GM12878 (cell line): ENCODE results near the gene TAF4. TPM values are rescaled to one million over a fixed set of nuclear protein-coding genes. Genes with fewer than 3 reads are reported as not detected.

Experiments used
- ATAC-seq: fragments of 200-7000 bp; cut with Tn5 transposase; 3 replicates; pipeline ENCODE4 v1.9.1; 2020; ENCODE audit warnings: mild to moderate bottlenecking, moderate library complexity
- BruUV-seq: library from RNA; stranded (reverse); fragments of 400-500 nt; replicated peaks from 2 replicates; lab custom pipeline; 2021; lab: Mats Ljungman, UMichigan
- CTCF ChIA-PET: fragments of 300-600 bp; sonication (Branson Sonifier 250); formaldehyde crosslinking; extraction: SDS; loops from one replicate; lab custom pipeline; 2021; ENCODE audit warnings: inconsistent platforms; lab: Yijun Ruan, JAX
- POLR2A ChIA-PET: fragments of 350-600 bp; formaldehyde crosslinking; extraction: SDS; loops from one replicate; lab custom pipeline; 2021; ENCODE audit warnings: inconsistent platforms; lab: Charles Lee
- RAD21 ChIA-PET: fragments of 300-600 bp; sonication (Branson Sonifier 250); formaldehyde crosslinking; loops from one replicate; lab custom pipeline; 2023; ENCODE audit warnings: antibody characterized with exemption; ENCODE audit not compliant: unreplicated experiment; lab: Charles Lee
- SMC1A ChIA-PET: fragments of 300-600 bp; sonication (Branson Sonifier 250); formaldehyde crosslinking; loops from one replicate; lab custom pipeline; 2023; ENCODE audit not compliant: unreplicated experiment, uncharacterized antibody; lab: Charles Lee
- DNase-seq: peaks from one replicate; pipeline ENCODE4 v3.0.0-alpha.2; 2011; ENCODE audit warnings: low read depth, low spot score
- FAIRE-seq: peaks from 3 replicates; lab custom pipeline; 2011; peaks lifted over from hg19 to GRCh38; lab: Jason Lieb, UNC
- H2AFZ ChIP-seq: 2 replicates; pipeline ENCODE4 v1.6.0; 2011; ENCODE audit warnings: low read depth, low read length, control low read depth; ENCODE audit not compliant: control insufficient read depth
- H3K27ac ChIP-seq: 2 replicates; pipeline ENCODE4 v1.5.1; 2011; ENCODE audit warnings: control low read depth; ENCODE audit not compliant: control insufficient read depth, insufficient read depth
- H3K27me3 ChIP-seq, 2 experiments: replicated peaks in 1 of 2; 2 replicates each; pipeline versions ENCODE4 v1.6.0 to v1.6.1; 2011; ENCODE audit warnings: low read length in 1 of 2; ENCODE audit not compliant: control insufficient read depth in 2 of 2, insufficient read depth in 2 of 2
- H3K36me3 ChIP-seq, 2 experiments: 2 replicates each; pipeline ENCODE4 v1.5.1; 2011; ENCODE audit warnings: low read length in 1 of 2; ENCODE audit not compliant: control insufficient read depth in 2 of 2, insufficient read depth in 2 of 2
- H3K4me1 ChIP-seq: 2 replicates; pipeline ENCODE4 v1.6.1; 2011; ENCODE audit warnings: mild to moderate bottlenecking, low read length, moderate library complexity, mixed read lengths; ENCODE audit not compliant: control insufficient read depth, insufficient read depth
- H3K4me2 ChIP-seq: 2 replicates; pipeline ENCODE4 v1.6.0; 2011; ENCODE audit warnings: control low read depth; ENCODE audit not compliant: control insufficient read depth, insufficient read depth
- H3K4me3 ChIP-seq: fragments of 200-600 bp; sonication (generic); 2 replicates; pipeline ENCODE4 v1.5.1; 2016
- H3K79me2 ChIP-seq: 2 replicates; pipeline ENCODE4 v1.6.0; 2011; ENCODE audit warnings: low read length; ENCODE audit not compliant: control insufficient read depth, insufficient read depth
- H3K9ac ChIP-seq: 2 replicates; pipeline ENCODE4 v1.8.0; 2011; ENCODE audit warnings: low read length, control low read depth, mixed read lengths; ENCODE audit not compliant: control insufficient read depth, insufficient read depth
- H3K9me3 ChIP-seq: replicated peaks from 3 replicates; pipeline ENCODE4 v1.5.1; 2011; ENCODE audit warnings: mild to moderate bottlenecking, low read length; ENCODE audit not compliant: control insufficient read depth, insufficient read depth
- H4K20me1 ChIP-seq: 2 replicates; pipeline ENCODE4 v1.6.0; 2011; ENCODE audit not compliant: control insufficient read depth, insufficient read depth
- ASH2L ChIP-seq: fragments of 300-600, 200-600 bp; sonication (generic); IDR thresholded peaks from 2 replicates; pipeline ENCODE4 v1.6.1; 2017; ENCODE audit warnings: low read depth, mild to moderate bottlenecking, borderline replicate concordance
- ATF7 ChIP-seq: fragments of 450-650 bp; IDR thresholded peaks from 2 replicates; pipeline ENCODE4 v1.6.1; 2016; ENCODE audit warnings: low read depth, mild to moderate bottlenecking
- BCL11A ChIP-seq: IDR thresholded peaks from 2 replicates; pipeline ENCODE4 v1.6.1; 2011; ENCODE audit warnings: low read depth, low read length
- CBX5 ChIP-seq: sonication (generic); IDR thresholded peaks from 2 replicates; pipeline ENCODE4 v1.6.1; 2016; ENCODE audit warnings: low read depth, moderate library complexity, mild to moderate bottlenecking, inconsistent platforms
- CHD1 ChIP-seq: IDR thresholded peaks from 2 replicates; pipeline ENCODE4 v1.6.1; 2012; ENCODE audit warnings: low read depth, low read length, improper control_type of control experiment
- FOS ChIP-seq: IDR thresholded peaks from 3 replicates; pipeline ENCODE4 v1.6.1; 2011; ENCODE audit warnings: borderline replicate concordance; ENCODE audit not compliant: insufficient read length; ENCODE audit errors: extremely low read depth
- JUND ChIP-seq: IDR thresholded peaks from 2 replicates; pipeline ENCODE4 v1.6.1; 2012; ENCODE audit warnings: low read depth, mild to moderate bottlenecking, low read length, improper control_type of control experiment, moderate library complexity
- KLF5 ChIP-seq: fragments of 450-650 bp; IDR thresholded peaks from 2 replicates; pipeline ENCODE4 v1.6.1; 2014; ENCODE audit warnings: mild to moderate bottlenecking; ENCODE audit not compliant: partially characterized antibody
- MEF2B ChIP-seq: fragments of 450-650 bp; IDR thresholded peaks from 2 replicates; pipeline ENCODE4 v1.6.1; 2018; ENCODE audit warnings: mild to moderate bottlenecking, moderate library complexity; ENCODE audit not compliant: partially characterized antibody, poor library complexity, severe bottlenecking
- MLLT1 ChIP-seq: fragments of 450-650 bp; IDR thresholded peaks from 2 replicates; pipeline ENCODE4 v1.6.1; 2016; ENCODE audit warnings: mild to moderate bottlenecking
- NFYA ChIP-seq: IDR thresholded peaks from 2 replicates; pipeline ENCODE4 v1.6.1; 2011; ENCODE audit warnings: low read depth, mild to moderate bottlenecking, low read length, improper control_type of control experiment, borderline replicate concordance
- NR2F1 ChIP-seq: fragments of 450-650 bp; conservative IDR thresholded peaks from 2 replicates; pipeline ENCODE4 v1.6.1; 2017; ENCODE audit warnings: mild to moderate bottlenecking
- RAD21 ChIP-seq: IDR thresholded peaks from 2 replicates; pipeline ENCODE4 v1.6.1; 2011; ENCODE audit warnings: mild to moderate bottlenecking, low read depth, low read length, moderate library complexity; ENCODE audit not compliant: insufficient read depth
- STAT3 ChIP-seq: IDR thresholded peaks from 2 replicates; pipeline ENCODE4 v1.6.1; 2011; ENCODE audit warnings: low read depth, low read length, improper control_type of control experiment
- USF1 ChIP-seq: IDR thresholded peaks from 2 replicates; pipeline ENCODE4 v1.6.1; 2011; ENCODE audit warnings: borderline replicate concordance, low read depth, mild to moderate bottlenecking, moderate library complexity, mixed read lengths, low read length; ENCODE audit not compliant: insufficient read depth; ENCODE audit errors: extremely low read length
- YBX1 ChIP-seq: fragments of 450-650 bp; IDR thresholded peaks from 2 replicates; pipeline ENCODE4 v1.6.1; 2016; ENCODE audit warnings: antibody characterized with exemption
- ZBED1 ChIP-seq: IDR thresholded peaks from 2 replicates; pipeline ENCODE4 v1.6.1; 2016; ENCODE audit warnings: borderline replicate concordance
- ZNF384 ChIP-seq: IDR thresholded peaks from 2 replicates; pipeline ENCODE4 v1.6.1; 2012; ENCODE audit warnings: low read depth, mild to moderate bottlenecking, low read length, improper control_type of control experiment, borderline replicate concordance
- WGBS: methylation state at CpG from one replicate; pipeline ENCODE4 v1.1.6; 2016; ENCODE audit warnings: low lambda C conversion rate; ENCODE audit not compliant: insufficient replicate concordance, insufficient coverage; ENCODE audit errors: missing lambda C conversion rate; 5-methylcytosine and 5-hydroxymethylcytosine counted together
- in situ Hi-C: fragments of 300-500 bp; cut with MboI; formaldehyde crosslinking; loops from 9 replicates; pipeline ENCODE4 v1.14.3; 2018; ENCODE audit warnings: mixed read lengths
- intact Hi-C: fragments of 100-400 bp; cut with micrococcal nuclease; formaldehyde crosslinking; loops from one replicate; pipeline ENCODE4 v1.14.2; 2022; ENCODE audit not compliant: unreplicated experiment
- polyA plus RNA-seq, 11 experiments: library from polyadenylated mRNA; depleted of rRNA in 4 of 11; unstranded in 6 of 11; stranded (reverse) in 5 of 11; fragments of >200 nt; fragmentation: Nextera tagmentation in 4 of 11; fragmentation: Illumina TruSeq in 1 of 11; extraction: Ambion mirVana in 4 of 11; extraction: Trizol in 1 of 11; gene quantifications; 1 replicate in 1 of 11; 2 replicates in 10 of 11; pipeline versions ENCODE4 v1.2.1 to v1.2.3, GENCODE V29; 2011 to 2016; ENCODE audit warnings: inconsistent platforms in 2 of 11, missing spikeins in 2 of 11, low read depth in 1 of 11
- total RNA-seq, 4 experiments: library from RNA; depleted of rRNA in 3 of 4; stranded (reverse); fragments of >200 nt in 3 of 4; fragmentation: Illumina TruSeq in 1 of 4; extraction: Trizol in 1 of 4; gene quantifications; 2 replicates each; pipeline versions ENCODE4 v1.2.1 to v1.2.3, GENCODE V29; 2013 to 2021

The TAF4 gene
- total and polyA plus RNA-seq, 10 of the 15 experiments (the other 5 are each of a cell fraction or from before 2014, with no cell fraction given): 0.39 to 16.9 (median 3.4) TPM

GRCh38 chr20:62096421-62097380, 31.0 kb upstream of the TAF4 start (continued):
- TF ChIP-seq RAD21 (no peak), KLF5 (no peak), CBX5 (no peak), JUND (no peak), ZNF384 (no peak), NR2F1 (no peak), FOS (no peak), MLLT1 (no peak), NFYA (no peak), ATF7 (no peak), ASH2L (no peak)

- SMC1A ChIA-PET: no interaction called here
- POLR2A ChIA-PET: no interaction called here
- no TSS peak for BruUV-seq
- DNase-seq: no peak
- Histone ChIP-seq H3K4me2 (no peak overlapping the region), H3K9me3 (peaks cover 2% of the 10 kb centered on the region; the same call in 1 of the 3 replicates), H3K27ac (no peak overlapping the region), H3K4me3 (no peak overlapping the region), H3K79me2 (no peaks in the 10 kb centered on the region), H3K27me3 (no peaks in the 10 kb centered on the region), H3K4me1 (no peaks in the 10 kb centered on the region), H3K9ac (no peak overlapping the region), H4K20me1 (no peaks in the 10 kb centered on the region), H2AFZ (no peak overlapping the region), H3K36me3 (no peaks in the 10 kb centered on the region)
- no peak for ATAC-seq
- 33% methylated on average over 3 of the region's 3 CpGs for WGBS
- no peak for FAIRE-seq
- intact Hi-C loops (no loop called here), in situ Hi-C loops (loop anchor here (25.0 kb wide), 1 partner anchor 602 kb away; no protein-coding TSS in a partner anchor)
- CTCF ChIA-PET: interaction anchor here (0.6 to 0.9 kb wide), 2 partner anchors 17 to 78 kb away, joined by 3 read pairs; no protein-coding TSS in a partner anchor
- RAD21 ChIA-PET: no interaction called here
- TF ChIP-seq CHD1 (no peak), MEF2B (no peak), ZBED1 (no peak), STAT3 (no peak), RAD21 (no peak), USF1 (no peak), BCL11A (no peak), YBX1 (no peak)
These were observed 23.7 kb upstream of the TAF4 start for GRCh38 chr20:62089393-62089792.
